ENCODE measurements around the gene DTNA. TPM values are rescaled to one million over a fixed set of nuclear protein-coding genes. Genes with fewer than 3 reads are reported as not detected.

The DTNA gene
- total and polyA plus RNA-seq, 4 donors = 47.6 to 101 (median 53.4) TPM

DNA sequence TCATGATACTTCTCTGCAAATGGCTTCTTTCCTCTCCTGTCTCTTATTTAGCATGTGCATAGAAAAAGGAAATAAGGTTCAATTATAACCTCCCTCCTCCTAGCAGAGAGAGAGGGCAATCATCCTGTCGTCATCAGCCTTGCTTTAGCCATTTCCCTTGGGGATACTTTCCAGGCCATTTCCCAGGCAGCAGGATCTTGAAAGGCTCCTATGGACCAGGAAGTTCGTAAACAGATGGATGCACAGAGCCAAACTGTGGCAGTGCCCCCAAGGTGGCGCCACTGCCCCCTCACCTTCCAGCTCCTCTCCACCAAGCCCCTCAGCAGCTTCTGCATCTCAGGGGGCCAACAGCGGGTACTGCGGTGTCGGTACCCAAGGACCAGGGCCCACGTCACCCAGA, 157.4 kb downstream of the DTNA start:
- Histone ChIP-seq H3K36me3 (ENCODE audit: control insufficient read depth in 1 of 2, insufficient read depth in 2 of 2, low read length in 1 of 2) (peaks cover 0 to 2% of the 10 kb centered on the region in 2 donors), H3K27ac (ENCODE audit: low read depth in 1 of 2, low read length in 2 of 2) (peak overlapping the region in 1 of 2 donors; percentile 85), H3K27me3 (ENCODE audit: control insufficient read depth in 1 of 2, insufficient read depth in 2 of 2, low read length in 1 of 2) (no peaks in the 10 kb centered on the region), H3K9me3 (ENCODE audit: control insufficient read depth, low read length) (no peaks in the 10 kb centered on the region), H3K4me3 (ENCODE audit: low read length in 2 of 2) (no peak overlapping the region), H3K4me1 (ENCODE audit: control insufficient read depth in 1 of 2, insufficient read depth in 2 of 2, low read length in 2 of 2) (no peaks in the 10 kb centered on the region)
- intact Hi-C loops (cut with DNase I) = loop anchor here (1.0 to 10.0 kb wide), 3 partner anchors 34 to 277 kb away; no protein-coding TSS in a partner anchor
- 33 to 37% methylated on average over 7 of the region's 7 CpGs for WGBS, 2 donors
- DNase-seq (no peak), ATAC-seq (ENCODE audit: low FRiP score) (peak; percentile 52)

- Histone ChIP-seq H3K27ac (ENCODE audit: low read depth in 1 of 2, low read length in 2 of 2) (no peak overlapping the region), H3K4me3 (ENCODE audit: low read length in 2 of 2) (no peak overlapping the region), H3K4me1 (ENCODE audit: control insufficient read depth in 1 of 2, insufficient read depth in 2 of 2, low read length in 2 of 2) (no peaks in the 10 kb centered on the region), H3K36me3 (ENCODE audit: control insufficient read depth in 1 of 2, insufficient read depth in 2 of 2, low read length in 1 of 2) (peaks cover 0 to 4% of the 10 kb centered on the region in 2 donors), H3K27me3 (ENCODE audit: control insufficient read depth in 1 of 2, insufficient read depth in 2 of 2, low read length in 1 of 2) (no peaks in the 10 kb centered on the region), H3K9me3 (ENCODE audit: control insufficient read depth, low read length) (no peaks in the 10 kb centered on the region)
- ATAC-seq (ENCODE audit: low FRiP score) (no peak), DNase-seq (no peak)
- intact Hi-C loops (cut with DNase I) = no loop called here
- 89 to 92% methylated on average over 5 of the region's 5 CpGs for WGBS, 2 donors
Measured at GRCh38 chr18:34870555-34871310, 160.6 kb downstream of the DTNA start.

- Histone ChIP-seq H3K27ac (ENCODE audit: low read depth in 1 of 2, low read length in 2 of 2) (no peak overlapping the region), H3K4me1 (ENCODE audit: control insufficient read depth in 1 of 2, insufficient read depth in 2 of 2, low read length in 2 of 2) (no peaks in the 10 kb centered on the region), H3K9me3 (ENCODE audit: control insufficient read depth, low read length) (no peaks in the 10 kb centered on the region), H3K27me3 (ENCODE audit: control insufficient read depth in 1 of 2, insufficient read depth in 2 of 2, low read length in 1 of 2) (no peaks in the 10 kb centered on the region), H3K36me3 (ENCODE audit: control insufficient read depth in 1 of 2, insufficient read depth in 2 of 2, low read length in 1 of 2) (peaks cover 0 to 2% of the 10 kb centered on the region in 2 donors), H3K4me3 (ENCODE audit: low read length in 2 of 2) (no peak overlapping the region)
- ATAC-seq (ENCODE audit: low FRiP score) (no peak), DNase-seq (no peak)
- WGBS, 2 donors = 60 to 67% methylated on average over 2 of the region's 2 CpGs
- intact Hi-C loops (cut with DNase I) = no loop called here
Measured at GRCh38 chr18:34871435-34871834, 161.3 kb downstream of the DTNA start.

GRCh38 chr18:34872066-34872465, 162.0 kb downstream of the DTNA start:
- ATAC-seq (ENCODE audit: low FRiP score) (no peak), DNase-seq (no peak)
- 86 to 93% methylated on average over 1 of the region's 1 CpG for WGBS, 2 donors
- Histone ChIP-seq H3K4me1 (ENCODE audit: control insufficient read depth in 1 of 2, insufficient read depth in 2 of 2, low read length in 2 of 2) (no peaks in the 10 kb centered on the region), H3K36me3 (ENCODE audit: control insufficient read depth in 1 of 2, insufficient read depth in 2 of 2, low read length in 1 of 2) (peaks cover 0 to 2% of the 10 kb centered on the region in 2 donors), H3K9me3 (ENCODE audit: control insufficient read depth, low read length) (no peaks in the 10 kb centered on the region), H3K27ac (ENCODE audit: low read depth in 1 of 2, low read length in 2 of 2) (no peak overlapping the region), H3K4me3 (ENCODE audit: low read length in 2 of 2) (no peak overlapping the region), H3K27me3 (ENCODE audit: control insufficient read depth in 1 of 2, insufficient read depth in 2 of 2, low read length in 1 of 2) (no peaks in the 10 kb centered on the region)
- intact Hi-C loops (cut with DNase I) = no loop called here

- Histone ChIP-seq H3K27ac (ENCODE audit: low read depth in 1 of 2, low read length in 2 of 2) (no peak overlapping the region), H3K4me3 (ENCODE audit: low read length in 2 of 2) (no peak overlapping the region), H3K27me3 (ENCODE audit: control insufficient read depth in 1 of 2, insufficient read depth in 2 of 2, low read length in 1 of 2) (no peaks in the 10 kb centered on the region), H3K4me1 (ENCODE audit: control insufficient read depth in 1 of 2, insufficient read depth in 2 of 2, low read length in 2 of 2) (no peaks in the 10 kb centered on the region), H3K36me3 (ENCODE audit: control insufficient read depth in 1 of 2, insufficient read depth in 2 of 2, low read length in 1 of 2) (peaks cover 0 to 2% of the 10 kb centered on the region in 2 donors), H3K9me3 (ENCODE audit: control insufficient read depth, low read length) (no peaks in the 10 kb centered on the region)
- 96 to 100% methylated on average over 2 of the region's 2 CpGs for WGBS, 2 donors
- intact Hi-C loops (cut with DNase I) = no loop called here
- DNase-seq = no peak
- no peak for ATAC-seq (ENCODE audit: low FRiP score)
Measured at GRCh38 chr18:34873986-34874580, 164.0 kb downstream of the DTNA start.

DNA sequence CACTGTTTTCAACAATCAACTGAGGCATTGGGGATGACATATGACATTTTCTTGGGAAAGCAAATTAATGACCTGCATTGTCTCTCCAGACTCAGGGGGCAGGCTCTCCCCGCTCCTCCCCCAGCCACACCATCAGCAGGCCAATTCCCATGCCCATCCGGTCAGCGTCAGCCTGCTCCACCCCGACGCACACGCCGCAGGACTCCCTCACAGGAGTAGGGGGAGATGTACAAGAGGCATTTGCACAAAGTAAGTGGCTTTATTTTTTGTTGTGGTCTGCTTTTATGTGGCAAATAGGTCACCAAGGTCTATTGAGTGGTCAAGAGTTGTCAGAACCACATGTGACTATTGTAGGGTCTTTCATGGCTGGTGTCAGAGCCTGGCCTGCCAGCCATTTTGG, 165.1 kb downstream of the DTNA start:
- no peaks in the 10 kb centered on the region for H3K9me3 ChIP-seq (ENCODE audit: control insufficient read depth, low read length)
- DNase-seq (no peak), ATAC-seq (ENCODE audit: low FRiP score) (no peak)
- H3K36me3 ChIP-seq (ENCODE audit: control insufficient read depth in 1 of 2, insufficient read depth in 2 of 2, low read length in 1 of 2) = peaks cover 0 to 2% of the 10 kb centered on the region in 2 donors
- no peak overlapping the region for H3K27ac ChIP-seq (ENCODE audit: low read depth in 1 of 2, low read length in 2 of 2)
- intact Hi-C loops (cut with DNase I) = no loop called here
- H3K4me3 ChIP-seq (ENCODE audit: low read length in 2 of 2) = no peak overlapping the region
- 98% methylated on average over 7 of the region's 7 CpGs for WGBS, 2 donors
- peaks cover under 1 to 4% of the 10 kb centered on the region in 2 donors for H3K4me1 ChIP-seq (ENCODE audit: control insufficient read depth in 1 of 2, insufficient read depth in 2 of 2, low read length in 2 of 2)
- H3K27me3 ChIP-seq (ENCODE audit: control insufficient read depth in 1 of 2, insufficient read depth in 2 of 2, low read length in 1 of 2) = no peaks in the 10 kb centered on the region

GRCh38 chr18:34880403-34880802, 170.3 kb downstream of the DTNA start:
- no peaks in the 10 kb centered on the region for H3K27me3 ChIP-seq (ENCODE audit: control insufficient read depth in 1 of 2, insufficient read depth in 2 of 2, low read length in 1 of 2)
- ATAC-seq (ENCODE audit: low FRiP score) (peak; percentile 69), DNase-seq (no peak)
- peak overlapping the region; percentile 90 to 95 for H3K27ac ChIP-seq (ENCODE audit: low read depth in 1 of 2, low read length in 2 of 2)
- intact Hi-C loops (cut with DNase I) = loop anchor here in 1 of 2 donors (5.0 kb wide), 1 partner anchor 97 kb away; no protein-coding TSS in a partner anchor
- no peaks in the 10 kb centered on the region for H3K9me3 ChIP-seq (ENCODE audit: control insufficient read depth, low read length)
- H3K4me3 ChIP-seq (ENCODE audit: low read length in 2 of 2) = no peak overlapping the region
- H3K36me3 ChIP-seq (ENCODE audit: control insufficient read depth in 1 of 2, insufficient read depth in 2 of 2, low read length in 1 of 2) = peaks cover 0 to 6% of the 10 kb centered on the region in 2 donors
- 63 to 72% methylated on average over 1 of the region's 1 CpG for WGBS, 2 donors
- H3K4me1 ChIP-seq (ENCODE audit: control insufficient read depth in 1 of 2, insufficient read depth in 2 of 2, low read length in 2 of 2) = peaks cover 9 to 11% of the 10 kb centered on the region in 2 donors

- ATAC-seq (ENCODE audit: low FRiP score) (peak; percentile 90), DNase-seq (no peak)
- intact Hi-C loops (cut with DNase I) = loop anchor here in 1 of 2 donors (5.0 kb wide), 1 partner anchor 96 kb away; no protein-coding TSS in a partner anchor
- 21 to 37% methylated on average over 3 of the region's 3 CpGs for WGBS, 2 donors
- Histone ChIP-seq H3K4me3 (ENCODE audit: low read length in 2 of 2) (no peak overlapping the region), H3K27ac (ENCODE audit: low read depth in 1 of 2, low read length in 2 of 2) (peak overlapping the region in 1 of 2 donors; percentile 90), H3K9me3 (ENCODE audit: control insufficient read depth, low read length) (no peaks in the 10 kb centered on the region), H3K4me1 (ENCODE audit: control insufficient read depth in 1 of 2, insufficient read depth in 2 of 2, low read length in 2 of 2) (peaks cover 11 to 13% of the 10 kb centered on the region in 2 donors), H3K36me3 (ENCODE audit: control insufficient read depth in 1 of 2, insufficient read depth in 2 of 2, low read length in 1 of 2) (peaks cover 0 to 6% of the 10 kb centered on the region in 2 donors), H3K27me3 (ENCODE audit: control insufficient read depth in 1 of 2, insufficient read depth in 2 of 2, low read length in 1 of 2) (no peaks in the 10 kb centered on the region)
Measured at GRCh38 chr18:34880882-34881834, 171.1 kb downstream of the DTNA start.

All from aorta (tissue), 5 donors.